HuH-7.5 (cell line): Measurements from ENCODE around the gene SPRED2.
"Not testable (repeated sequence)": the region's sequence is repeated elsewhere in the genome, so short reads cannot be mapped to it uniquely, and the experiment has no call there.

Experiments
- DNase-seq: peaks from one replicate; pipeline ENCODE4 v3.0.0; 2011; ENCODE audit warnings: low spot score

Gene SPRED2

DNA sequence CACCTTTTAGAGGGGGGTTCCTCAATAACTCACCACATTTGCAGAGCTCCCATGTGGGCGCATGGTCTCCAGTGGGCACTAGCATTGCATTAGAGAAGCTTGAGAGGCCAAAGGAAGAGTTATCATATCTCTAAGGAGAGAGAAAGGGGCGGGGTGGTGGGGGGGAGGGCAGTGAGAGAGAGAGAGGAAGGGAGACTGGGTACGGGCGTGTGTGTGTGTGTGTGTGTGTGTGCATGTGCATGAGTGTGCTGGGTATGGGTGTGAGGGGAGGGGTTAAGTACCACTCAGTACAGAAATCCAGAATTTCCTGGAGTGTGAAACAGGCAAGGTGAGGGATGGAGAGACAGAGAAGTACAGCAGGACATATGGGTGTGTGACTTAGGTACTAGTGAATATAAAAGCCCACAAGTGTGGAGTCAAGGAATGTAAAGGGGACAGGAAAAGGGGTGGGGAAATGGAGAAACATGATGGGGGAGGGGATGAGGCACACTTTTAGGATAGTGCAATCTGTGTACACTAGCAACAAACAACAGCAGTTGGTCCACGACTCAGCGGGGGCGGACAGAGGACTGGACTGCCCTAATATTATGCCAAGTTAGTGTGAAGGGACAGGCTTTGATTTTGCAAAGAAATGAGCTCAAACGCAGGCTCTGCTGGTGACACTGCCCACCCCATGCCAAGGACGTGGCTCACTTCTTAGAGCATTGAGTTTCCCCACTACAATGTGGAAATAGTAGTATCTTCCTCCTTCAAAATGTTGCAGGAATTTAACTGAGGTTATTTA is 91.3 kb downstream of the SPRED2 start:
- no peak for DNase-seq

DNA sequence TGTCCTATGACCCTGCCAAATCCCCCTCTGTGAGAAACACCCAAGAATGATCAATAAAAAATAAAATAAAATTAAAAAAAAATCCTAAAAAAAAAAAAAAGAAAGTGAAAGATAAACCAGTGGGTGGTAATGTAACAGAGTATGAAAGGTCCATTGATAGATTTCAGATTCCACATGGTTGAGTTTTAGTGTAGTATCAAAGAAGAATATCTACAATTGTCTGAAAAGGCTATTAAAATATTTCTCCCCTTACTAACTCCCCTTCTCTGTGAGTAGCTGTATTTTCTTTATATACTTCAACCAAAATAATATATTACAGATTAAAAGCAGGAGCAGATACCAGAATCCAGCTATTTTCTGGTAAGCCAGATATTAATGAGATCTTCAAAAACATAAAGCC is 92.8 kb downstream of the SPRED2 start:
- DNase-seq = no peak

DNA sequence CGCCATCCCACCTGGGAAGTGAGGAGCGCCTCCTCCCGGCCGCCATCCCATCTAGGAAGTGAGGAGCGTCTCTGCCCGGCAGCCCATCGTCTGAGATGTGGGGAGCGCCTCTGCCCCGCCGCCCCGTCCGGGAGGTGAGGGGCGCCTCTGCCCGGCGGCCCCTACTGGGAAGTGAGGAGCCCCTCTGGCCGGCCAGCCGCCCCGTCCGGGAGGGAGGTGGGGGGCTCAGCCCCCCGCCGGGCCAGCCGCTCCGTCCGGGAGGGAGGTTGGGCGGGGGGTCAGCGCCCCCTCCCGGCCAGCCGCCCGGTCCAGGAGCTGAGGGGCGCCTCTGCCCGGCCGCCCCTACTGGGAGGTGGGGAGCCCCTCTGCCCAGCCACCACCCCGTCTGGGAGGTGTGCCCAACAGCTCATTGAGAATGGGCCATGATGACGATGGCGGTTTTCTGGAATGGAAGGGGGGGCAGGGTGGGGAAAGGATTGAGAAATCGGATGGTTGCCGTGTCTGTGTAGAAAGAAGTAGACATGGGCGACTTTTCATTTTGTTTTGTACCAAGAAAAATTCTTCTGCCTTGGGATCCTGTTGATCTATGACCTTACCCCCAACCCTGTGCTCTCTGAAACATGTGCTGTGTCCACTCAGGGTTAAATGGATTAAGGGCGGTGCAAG is 93.4 kb downstream of the SPRED2 start:
- DNase-seq = not testable (repeated sequence)

DNA sequence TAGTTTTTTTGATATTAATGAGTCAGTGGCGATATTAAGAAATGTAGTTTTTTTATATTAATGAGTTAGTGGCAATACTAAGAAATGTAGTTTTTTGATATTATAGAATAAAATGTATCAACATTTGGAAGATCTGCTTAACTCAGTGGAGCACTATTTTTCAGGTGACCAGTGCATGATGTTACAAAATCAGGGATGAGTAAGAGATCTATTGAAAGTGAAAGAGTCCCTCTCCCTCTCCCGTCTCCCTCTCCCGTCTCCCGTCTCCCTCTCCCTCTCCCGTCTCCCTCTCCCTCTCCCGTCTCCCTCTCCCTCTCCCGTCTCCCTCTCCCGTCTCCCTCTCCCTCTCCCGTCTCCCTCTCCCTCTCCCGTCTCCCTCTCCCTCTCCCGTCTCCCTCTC is 94.5 kb downstream of the SPRED2 start:
- DNase-seq = not testable (repeated sequence)

DNA sequence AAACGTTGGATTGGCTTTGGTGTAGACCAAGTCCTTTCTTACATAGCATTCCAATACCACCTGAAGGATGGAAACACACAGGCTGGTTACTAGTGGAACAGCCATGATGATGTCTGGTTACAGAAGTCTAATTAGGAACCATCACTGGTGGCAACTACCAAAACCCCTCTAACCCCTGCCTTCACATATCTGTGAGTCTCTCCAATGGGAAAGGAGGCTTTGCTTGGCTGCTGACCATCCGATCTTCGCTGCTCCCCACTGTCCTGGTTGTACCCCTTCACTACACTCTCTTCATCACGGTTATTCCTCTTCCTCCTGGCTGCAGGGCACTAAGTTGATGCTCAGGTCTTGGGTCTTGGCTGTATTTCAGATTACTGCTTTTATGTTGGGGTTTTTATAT is 97.7 kb downstream of the SPRED2 start:
- no peak for DNase-seq

DNA sequence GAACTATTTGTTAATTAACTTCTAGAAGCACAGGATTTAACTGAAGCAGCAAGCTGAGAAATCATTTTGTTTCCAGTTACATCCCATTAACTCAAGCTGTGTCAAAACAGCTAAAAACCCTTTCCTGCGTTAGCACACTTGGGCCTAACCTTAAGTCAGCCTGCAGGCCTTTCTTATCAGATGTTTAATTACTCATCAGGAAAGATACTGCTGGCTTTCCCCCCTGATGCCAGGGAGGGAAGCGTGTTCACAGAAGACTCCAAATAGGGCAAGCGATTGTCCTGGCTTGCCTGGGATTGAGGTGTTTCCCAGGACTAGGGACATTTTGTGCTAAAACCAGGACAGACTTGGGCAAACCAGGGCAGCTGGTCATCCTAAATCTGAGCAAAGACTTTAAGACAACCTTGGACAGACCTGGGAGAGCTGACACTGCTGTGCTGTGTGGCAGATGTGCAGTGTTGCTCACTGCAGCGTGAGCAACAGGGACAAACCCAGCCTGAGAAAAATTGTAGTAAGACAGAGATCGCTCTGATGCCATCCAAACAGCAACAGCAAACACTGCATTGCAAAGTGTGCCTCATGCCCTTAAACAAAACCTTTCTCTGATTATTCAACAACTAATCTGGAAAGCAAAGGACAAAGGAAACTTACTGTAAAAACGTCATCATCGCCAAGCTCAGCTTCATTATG is 100.9 kb downstream of the SPRED2 start:
- DNase-seq = no peak

DNA sequence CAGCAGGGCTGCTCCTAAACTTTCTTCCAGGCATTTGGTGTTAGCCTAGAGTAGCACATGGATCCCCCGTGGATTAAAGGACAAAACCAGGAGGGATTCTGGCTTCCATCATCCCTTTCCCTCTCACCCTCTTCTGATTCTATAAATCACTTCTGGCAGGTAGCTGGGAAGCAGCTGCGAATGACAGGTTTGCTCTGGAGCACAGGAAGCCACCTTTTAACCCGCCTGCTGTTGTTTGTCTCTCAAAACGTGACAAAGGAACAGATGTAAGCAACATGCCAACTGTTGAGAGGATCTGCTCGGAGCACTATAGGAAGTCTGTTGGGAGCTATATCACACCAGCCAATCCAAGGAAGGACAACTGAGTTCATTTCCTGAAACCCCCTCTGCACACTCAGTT is 102.9 kb downstream of the SPRED2 start:
- no peak for DNase-seq

DNA sequence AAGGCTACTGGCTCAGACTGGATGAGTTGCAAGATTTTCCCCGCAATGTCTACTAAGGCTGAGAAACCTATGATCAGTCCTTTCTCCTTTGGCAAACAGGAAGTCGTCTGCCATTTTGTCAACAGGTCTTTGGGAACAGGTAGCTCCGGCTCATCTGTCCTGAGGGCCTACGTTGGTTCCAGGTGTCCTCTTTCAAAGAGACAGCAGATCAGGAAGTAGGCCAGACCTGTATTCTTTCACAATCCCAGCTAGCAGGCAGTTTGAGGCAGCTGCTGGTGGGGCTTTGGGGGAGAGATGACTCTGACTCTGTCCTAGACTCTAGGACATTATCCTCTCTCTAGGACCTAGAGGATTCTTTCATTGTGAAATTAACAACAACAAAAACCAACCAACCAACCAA is 106.1 kb downstream of the SPRED2 start:
- no peak for DNase-seq

DNA sequence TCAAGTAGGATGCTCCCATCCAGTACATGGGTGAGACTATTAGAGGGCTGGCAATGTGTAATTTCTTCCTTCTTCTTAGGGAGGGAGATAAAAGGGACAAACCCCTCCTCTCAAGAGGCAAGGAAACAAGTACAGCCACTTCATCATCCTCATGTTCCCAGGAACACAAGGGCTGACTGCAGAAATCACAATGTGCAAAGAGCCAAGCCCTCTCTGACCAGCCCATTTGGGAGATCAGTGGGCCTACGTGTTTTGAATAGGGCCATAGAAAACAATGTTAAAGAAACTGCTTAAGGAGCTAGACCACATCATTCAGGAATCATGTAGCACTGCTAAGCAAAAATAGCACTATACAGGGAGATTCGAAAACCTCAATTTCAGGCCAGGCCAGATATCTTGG is 107.3 kb downstream of the SPRED2 start:
- DNase-seq = no peak

DNA sequence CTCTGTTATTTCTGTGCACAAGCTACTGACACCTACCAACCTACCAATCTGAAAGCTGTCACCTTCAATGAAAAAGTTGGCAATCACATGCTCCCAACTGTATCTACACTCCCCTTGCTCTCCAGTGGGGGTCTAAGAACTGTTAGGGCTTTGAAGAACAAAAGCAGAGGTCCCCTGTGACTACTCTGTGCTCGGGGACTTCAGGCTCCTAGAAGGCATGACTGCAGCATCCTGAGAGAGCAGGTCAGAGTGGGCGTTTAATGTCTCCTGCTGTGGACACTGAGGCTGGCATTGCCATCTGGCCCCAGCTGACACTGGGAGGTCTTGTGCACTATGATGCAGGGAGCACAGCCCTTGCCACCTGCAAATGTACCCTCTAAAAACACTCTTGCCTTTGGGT is 111.5 kb downstream of the SPRED2 start:
- DNase-seq = no peak

DNA sequence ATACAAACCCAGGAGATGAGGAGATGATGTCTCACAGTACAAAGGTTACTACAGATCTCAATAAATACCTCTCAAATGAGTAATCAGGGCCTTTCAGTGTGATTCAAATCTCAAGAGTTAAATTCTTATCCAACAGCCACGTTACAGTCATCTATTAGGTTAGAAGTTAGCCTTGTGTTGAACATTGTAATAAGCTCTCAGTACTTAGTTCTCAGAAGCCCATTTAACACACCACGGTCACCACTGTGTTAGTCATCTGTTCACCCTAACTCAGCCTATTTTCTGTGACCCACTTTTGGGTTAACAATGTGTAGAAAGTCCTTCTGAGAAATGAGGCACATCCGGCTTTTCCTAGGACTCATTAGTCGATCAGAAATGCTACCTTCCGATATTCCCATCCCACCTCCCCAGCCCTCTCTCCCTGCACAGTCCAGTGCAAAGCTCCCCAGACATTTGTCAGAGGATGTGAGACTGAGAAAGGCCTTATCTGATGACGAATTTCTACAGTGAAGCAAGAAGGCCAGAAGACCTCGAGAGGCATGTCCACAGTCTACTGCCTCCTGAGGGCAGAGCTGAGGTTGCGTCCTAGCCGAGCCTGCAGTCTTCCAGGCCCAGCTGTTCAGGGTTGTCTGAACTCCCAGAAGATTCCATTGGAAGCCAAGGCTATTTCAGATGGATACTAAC is 112.2 kb downstream of the SPRED2 start:
- peak; percentile 51 for DNase-seq

DNA sequence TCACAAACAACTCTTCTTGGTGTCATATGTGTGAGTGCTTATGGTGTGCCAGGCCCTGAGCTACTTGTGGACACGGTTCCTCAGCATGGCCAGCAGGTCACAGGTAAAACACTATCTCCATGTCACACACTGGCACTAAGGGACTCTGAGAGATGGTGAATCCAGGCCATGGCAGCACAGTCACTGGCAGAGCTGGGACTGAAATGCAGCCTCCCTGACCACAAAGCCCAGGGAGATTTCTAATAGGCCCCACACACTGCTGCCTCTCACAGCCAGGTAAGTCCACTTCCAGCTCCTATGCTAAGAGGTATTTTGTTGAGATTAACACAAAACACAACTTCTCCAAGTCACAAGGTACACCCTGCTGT is 112.7 kb downstream of the SPRED2 start:
- no peak for DNase-seq

DNA sequence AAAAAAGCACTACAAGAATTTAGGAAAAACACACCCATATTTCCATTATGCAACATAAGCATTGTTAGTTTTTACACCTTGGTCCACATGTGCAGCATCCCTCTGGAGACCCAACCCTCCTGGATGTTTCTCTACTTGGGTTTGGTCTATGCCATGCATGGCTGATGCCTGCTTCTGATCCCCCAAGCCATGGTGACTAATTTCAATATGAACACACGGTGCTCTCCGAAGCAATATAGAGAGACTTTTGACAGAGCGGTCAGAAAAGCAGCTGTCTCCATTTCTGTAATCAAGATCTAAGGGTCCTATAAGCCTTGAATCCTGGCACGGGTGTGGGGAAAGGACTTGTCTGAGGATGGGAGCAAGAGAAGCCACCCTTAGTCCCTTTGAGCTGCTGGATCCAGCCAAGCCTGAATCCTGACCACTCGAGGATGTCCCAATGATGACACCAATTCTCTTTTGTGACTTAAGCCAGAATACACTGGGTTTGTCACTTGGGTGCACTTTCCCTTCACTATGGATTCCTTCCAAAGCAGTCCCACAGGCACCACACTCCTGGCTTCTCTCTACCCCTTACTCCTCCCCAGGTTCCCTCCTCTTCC is 113.2 kb downstream of the SPRED2 start:
- DNase-seq = no peak

DNA sequence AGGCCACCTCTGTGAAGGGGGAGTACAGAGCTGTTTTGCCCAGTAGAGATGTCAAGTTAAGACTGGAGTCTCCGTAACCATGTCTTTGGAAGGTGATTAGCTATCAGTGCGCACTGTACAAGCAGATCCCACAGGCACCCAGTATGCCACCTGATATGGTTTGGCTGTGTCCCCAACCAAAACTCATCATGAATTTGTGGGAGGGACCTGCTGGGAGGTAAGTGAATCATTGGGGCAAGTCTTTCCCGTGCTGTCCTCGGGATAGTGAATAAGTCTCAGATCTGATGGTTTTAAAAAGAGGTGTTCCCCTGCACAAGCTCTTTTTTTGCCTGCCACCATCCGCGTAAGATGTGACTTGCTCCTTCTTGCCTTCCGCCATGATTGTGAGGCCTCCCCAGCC is 114.6 kb downstream of the SPRED2 start:
- DNase-seq = no peak

DNA sequence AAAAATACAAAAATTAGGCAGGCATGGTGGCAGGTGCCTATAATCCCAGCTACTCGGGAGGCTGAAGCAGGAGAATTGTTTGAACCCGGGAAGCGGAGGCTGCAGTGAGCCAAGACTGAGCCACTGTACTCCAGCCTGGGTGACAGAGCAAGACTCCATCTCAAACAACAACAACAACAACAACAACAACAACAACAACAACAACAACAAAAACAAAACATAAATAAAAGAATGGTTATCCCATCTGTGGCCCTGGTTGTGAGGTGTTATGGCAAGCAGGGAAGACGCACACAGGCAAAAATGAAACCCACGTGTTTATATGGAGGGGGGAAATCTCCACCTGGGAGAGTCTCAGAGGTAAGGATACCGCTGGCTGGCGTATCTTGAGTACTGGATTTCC is 115.0 kb downstream of the SPRED2 start:
- not testable (repeated sequence) for DNase-seq

DNA sequence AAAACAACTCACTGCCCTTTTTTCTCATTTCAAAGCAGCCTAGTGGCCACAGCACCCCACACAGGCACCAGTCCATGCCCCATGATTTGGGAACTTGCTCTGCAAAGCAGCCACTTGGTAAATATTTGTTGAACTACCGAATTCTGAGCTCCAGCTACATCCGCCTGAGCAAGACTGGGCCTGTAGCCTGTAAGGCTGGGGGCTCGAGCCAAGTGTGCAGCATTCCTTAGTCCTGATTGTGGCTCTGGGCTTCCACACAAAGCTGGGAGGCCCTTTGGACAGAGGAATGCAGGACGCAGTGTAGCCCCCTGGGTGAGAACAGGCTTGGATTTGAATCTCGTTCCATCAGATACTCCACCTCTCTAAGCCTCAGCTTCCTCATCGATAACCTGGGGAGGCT is 116.3 kb downstream of the SPRED2 start:
- DNase-seq = no peak

DNA sequence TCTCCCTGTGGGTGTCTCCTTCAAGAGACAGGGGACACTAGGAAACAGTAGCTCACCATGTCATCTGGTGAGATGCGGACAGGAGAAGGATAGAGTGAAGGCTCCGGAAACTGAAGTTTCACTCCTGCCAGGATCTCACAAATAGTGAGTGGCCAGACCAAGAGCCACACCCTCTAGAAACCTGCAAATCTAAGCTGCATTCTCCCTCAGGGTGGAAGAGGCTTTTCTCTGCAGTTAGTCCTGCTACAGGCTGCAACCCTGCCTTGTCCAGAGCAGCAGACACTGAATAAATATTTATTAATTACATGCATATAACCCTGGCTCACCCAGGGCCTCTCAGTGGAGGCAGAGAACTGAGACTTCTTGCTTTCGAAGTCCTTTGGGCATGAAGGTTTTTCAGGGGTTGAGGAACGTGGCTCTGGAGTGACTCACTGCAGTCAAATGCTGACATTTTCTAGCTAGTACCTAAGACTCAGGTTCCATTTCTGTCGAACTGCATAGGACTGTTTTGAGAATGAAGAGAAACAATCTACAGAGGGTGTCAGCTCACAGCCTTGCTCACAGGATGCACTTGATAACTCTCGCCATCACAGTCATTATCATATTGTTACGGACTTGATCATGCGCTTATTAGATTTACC is 117.5 kb downstream of the SPRED2 start:
- no peak for DNase-seq

DNA sequence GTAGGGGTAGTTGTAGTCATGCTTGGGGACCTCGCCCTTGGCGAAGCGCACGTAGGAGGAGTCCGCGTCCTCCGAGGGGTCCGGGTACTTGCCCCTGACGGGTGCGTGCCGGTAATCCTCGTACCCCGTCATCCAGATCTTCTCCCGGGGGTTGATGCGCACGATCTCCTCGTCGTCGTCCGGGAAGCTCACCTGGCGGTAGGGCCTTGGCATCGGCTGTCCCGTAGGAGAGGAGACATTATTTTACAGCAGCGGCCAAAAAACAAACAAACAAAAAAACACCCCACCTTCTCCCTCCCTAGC is 118.5 kb downstream of the SPRED2 start:
- no peak for DNase-seq

DNA sequence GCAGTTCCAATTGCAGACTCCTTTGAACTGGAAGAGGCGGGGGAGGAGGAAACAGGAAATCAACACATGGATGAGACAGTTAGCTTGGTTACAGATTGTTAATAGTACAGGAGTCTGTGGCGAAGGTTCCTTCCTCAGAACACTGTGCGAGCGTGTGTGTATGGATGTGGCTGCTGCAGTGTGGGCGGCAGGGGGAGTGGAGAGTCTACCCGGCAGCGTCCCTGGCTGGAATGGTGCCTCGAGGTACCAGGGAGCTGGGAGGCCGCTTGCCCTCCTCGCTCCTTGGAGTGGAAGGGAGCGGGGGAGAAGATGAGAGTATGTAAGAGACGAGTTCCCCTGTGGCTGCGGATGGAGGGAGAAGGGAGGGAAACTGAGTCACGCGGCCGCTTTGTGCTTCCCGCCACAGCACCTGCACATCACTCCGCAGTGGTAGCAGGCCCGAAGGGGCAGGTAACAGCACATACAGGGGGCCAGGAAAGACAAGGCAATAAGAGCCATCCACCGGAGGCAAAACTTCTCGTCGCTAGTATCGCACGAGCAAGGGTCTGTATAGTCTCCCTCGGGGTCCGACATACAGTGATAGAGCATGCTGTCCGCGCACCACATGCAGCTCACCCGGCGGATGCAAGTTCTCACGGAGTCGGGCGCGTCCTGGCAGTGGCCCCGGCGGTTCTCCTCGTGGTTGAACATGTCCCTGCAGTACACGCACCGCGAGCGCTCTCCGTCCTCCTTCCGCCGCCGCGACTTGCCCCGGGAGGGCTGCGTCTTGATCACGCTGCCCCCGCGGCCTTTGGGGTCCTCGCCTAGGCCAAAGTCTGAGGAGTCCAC is 119.1 kb downstream of the SPRED2 start:
- DNase-seq = no peak

DNA sequence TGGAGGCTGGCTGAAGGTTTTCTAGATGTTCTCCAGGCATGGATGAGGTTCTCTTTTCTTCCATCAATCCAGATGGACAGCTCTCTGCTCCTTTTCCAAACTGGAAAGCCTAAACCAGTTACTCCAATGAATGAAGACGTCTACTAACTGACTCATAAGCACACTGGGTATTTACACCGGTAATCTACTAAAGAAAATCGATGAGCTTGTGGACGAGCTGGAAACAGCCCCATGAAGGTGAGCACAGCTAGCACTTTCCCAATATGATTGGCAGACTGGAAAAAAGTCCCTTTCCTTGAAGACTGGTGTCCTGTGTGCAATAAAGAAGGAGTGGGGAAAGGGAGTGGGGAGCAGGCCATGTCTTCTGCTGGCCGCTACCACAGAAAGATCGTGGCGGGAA is 120.8 kb downstream of the SPRED2 start:
- no peak for DNase-seq

DNA sequence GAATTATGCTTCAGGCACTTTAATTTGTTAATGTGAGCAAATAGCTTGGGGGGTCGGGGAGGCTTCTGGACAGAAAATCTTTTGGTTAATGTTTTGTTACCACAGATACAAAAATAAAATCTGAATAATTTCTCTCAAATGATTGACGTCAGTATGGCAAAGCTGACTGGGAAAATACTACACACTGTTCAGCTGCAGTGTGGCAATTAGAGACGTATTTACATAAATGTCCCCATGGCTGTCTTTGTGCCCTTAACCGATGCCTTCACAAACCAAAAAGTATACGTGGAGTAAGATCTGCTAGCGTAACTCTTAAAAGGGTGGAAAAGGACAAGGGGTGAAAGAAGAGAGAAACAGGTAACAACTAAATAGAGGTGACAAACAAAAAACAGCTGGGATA is 121.3 kb downstream of the SPRED2 start:
- no peak for DNase-seq
